ENCODE results near the gene MON1B.

- TF ChIP-seq OSR1 (CRISPR knock-in tag; IDR thresholded peaks at IDR 0.05) (no peak), ZC3H10 (CRISPR knock-in tag; IDR thresholded peaks at IDR 0.05) (no peak), ZFP3 (CRISPR knock-in tag; IDR thresholded peaks at IDR 0.05) (no peak), CSRNP3 (CRISPR knock-in tag; IDR thresholded peaks at IDR 0.05) (no peak)
Observed at GRCh38 chr16:77227745-77228144, 36.8 kb downstream of the MON1B start.

Measured in SK-N-SH treated with all-trans-retinoic acid at 6 μM for 48 hours (cell line).